ENCODE data around the gene ICAM3. TPM values are rescaled to one million over a fixed set of nuclear protein-coding genes. Genes with fewer than 3 reads are reported as not detected.

ICAM3 gene
- total and polyA plus RNA-seq, 2 of the 4 experiments (the other 2 are of a cell fraction), result 6.6 to 11.7 TPM

DNA sequence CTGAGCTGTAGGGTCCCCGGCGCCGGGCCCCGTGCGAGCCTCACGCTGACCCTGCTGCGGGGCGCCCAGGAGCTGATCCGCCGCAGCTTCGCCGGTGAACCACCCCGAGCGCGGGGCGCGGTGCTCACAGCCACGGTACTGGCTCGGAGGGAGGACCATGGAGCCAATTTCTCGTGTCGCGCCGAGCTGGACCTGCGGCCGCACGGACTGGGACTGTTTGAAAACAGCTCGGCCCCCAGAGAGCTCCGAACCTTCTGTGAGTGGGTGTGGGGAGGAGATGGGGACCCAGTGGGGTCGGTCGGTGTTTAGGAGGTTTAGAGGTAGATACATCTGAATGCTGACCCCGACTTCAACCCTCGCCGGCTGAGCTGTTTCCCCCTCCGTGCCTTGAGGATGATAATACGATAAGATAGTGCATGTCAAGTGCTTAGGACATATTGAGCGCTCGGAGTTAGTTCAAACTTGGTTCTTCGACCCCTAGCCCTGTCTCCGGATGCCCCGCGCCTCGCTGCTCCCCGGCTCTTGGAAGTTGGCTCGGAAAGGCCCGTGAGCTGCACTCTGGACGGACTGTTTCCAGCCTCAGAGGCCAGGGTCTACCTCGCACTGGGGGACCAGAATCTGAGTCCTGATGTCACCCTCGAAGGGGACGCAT lies 47.7 kb downstream of the ICAM3 start:
- H2AK5ac ChIP-seq (ENCODE audit: low read depth, low read length), result peak overlapping the region; percentile 91
- H2AK9ac ChIP-seq (replicated peaks; ENCODE audit: low read depth, low read length, poor library complexity), result peak overlapping the region; percentile 82
- H3K36me3 ChIP-seq (ENCODE audit: control insufficient read depth, insufficient read depth, low read length), result peaks cover 14% of the 10 kb centered on the region; the same call in 1 of the 2 replicates
- H4K20me1 ChIP-seq (ENCODE audit: insufficient read depth, low read length), result peaks cover 6% of the 10 kb centered on the region
- dilution Hi-C loops (cut with HindIII; ENCODE audit: low sequenced_read_pairs, unreplicated experiment) (no loop called here), in situ Hi-C loops (cut with MboI; ENCODE audit: low sequenced_read_pairs) (no loop called here), intact Hi-C loops (cut with micrococcal nuclease) (no loop called here)
- H2AFZ ChIP-seq (replicated peaks; ENCODE audit: low read length, poor library complexity), result peak overlapping the region; percentile 92
- ChIA-PET CTCF (interaction anchor here (0.7 to 1.1 kb wide), 2 partner anchors 22 to 80 kb away, joined by 3 to 4 read pairs; no protein-coding TSS in a partner anchor), POLR2A (ENCODE audit: unreplicated experiment) (interaction anchor here (0.6 to 1.6 kb wide), 3 partner anchors 17 to 82 kb away, joined by 3 to 8 read pairs (median 4); partner anchors contain the start of gene ICAM1)
- peak; percentile 10 for DNase-seq
- H3K9me1 ChIP-seq (ENCODE audit: insufficient read depth, low read length), result peaks cover 8% of the 10 kb centered on the region
- H3K27me3 ChIP-seq (ENCODE audit: control insufficient read depth, insufficient read depth, low read length), result no peaks in the 10 kb centered on the region; the same call in 1 of the 2 replicates
- H3K79me1 ChIP-seq (ENCODE audit: low read depth in 1 of 2, low read length in 2 of 2), result peaks cover 0 to 4% of the 10 kb centered on the region in 2 experiments; a peak in 1 of 4 replicates
- peak overlapping the region; percentile 47 for H3K14ac ChIP-seq (replicated peaks; ENCODE audit: low read depth, low read length)
- WGBS, 2 experiments (ENCODE audit: extremely low coverage in 2 of 2, insufficient read length in 1 of 2), result 3% methylated on average over 30 of the region's 49 CpGs; no CpG with 5 or more reads in 1 of the 2 experiments
- peak overlapping the region; percentile 31; the same call in 1 of the 3 replicates for H2BK15ac ChIP-seq (ENCODE audit: low read depth, low read length)
- BruUV-seq (replicated peaks), result no TSS peak
- peak overlapping the region; percentile 77 for H3K4me3 ChIP-seq (ENCODE audit: insufficient read depth, low read depth, low read length)
- no peak overlapping the region for H2BK120ac ChIP-seq (ENCODE audit: low read depth, low read length)
- no peak overlapping the region for H3K56ac ChIP-seq (ENCODE audit: extremely low read depth, insufficient read depth, low read length)
- H4K91ac ChIP-seq (ENCODE audit: insufficient read depth, low read depth, low read length), result peak overlapping the region; percentile 17; the same call in 1 of the 2 replicates
- H4K5ac ChIP-seq (ENCODE audit: low read depth, low read length), result peak overlapping the region; percentile 88
- no peaks in the 10 kb centered on the region for H3K9me3 ChIP-seq (ENCODE audit: control insufficient read depth, insufficient read depth, low read length)
- peak overlapping the region; percentile 44; the same call in 1 of the 2 replicates for H3K23ac ChIP-seq (ENCODE audit: low read depth, low read length)
- peak overlapping the region; percentile 18; the same call in 1 of the 2 replicates for H3K27ac ChIP-seq (ENCODE audit: insufficient read depth, low read length)
- no peak overlapping the region for H2BK20ac ChIP-seq (ENCODE audit: low read depth, low read length)
- H2BK5ac ChIP-seq (ENCODE audit: low read depth, low read length, poor library complexity, severe bottlenecking), result peak overlapping the region; percentile 22
- H3K9ac ChIP-seq (ENCODE audit: low read depth, low read length), result peak overlapping the region; percentile 29
- peak overlapping the region; percentile 96 for H3K4me2 ChIP-seq (ENCODE audit: low read depth, low read length)
- peak; percentile 2 for ATAC-seq (ENCODE audit: low read depth)
- H3K4ac ChIP-seq (ENCODE audit: low read depth, low read length), result peak overlapping the region; percentile 32
- peak overlapping the region; percentile 34 to 59; a peak in 2 of 4 replicates for H4K8ac ChIP-seq (ENCODE audit: low read depth in 2 of 2, low read length in 2 of 2)
- H3K18ac ChIP-seq (ENCODE audit: low read depth, low read length), result peak overlapping the region; percentile 61
- peaks cover 21% of the 10 kb centered on the region for H3K4me1 ChIP-seq (ENCODE audit: control insufficient read depth, insufficient read depth, low read length)
- TF ChIP-seq CHD1 (IDR thresholded peaks at IDR 0.05; ENCODE audit: low read depth, low read length) (no peak), MXI1 (IDR thresholded peaks at IDR 0.05; ENCODE audit: borderline replicate concordance, low read depth, low read length) (no peak), BHLHE40 (IDR thresholded peaks at IDR 0.05; ENCODE audit: low read depth, low read length) (no peak), MAZ (IDR thresholded peaks at IDR 0.05; ENCODE audit: borderline replicate concordance, low read depth, low read length) (no peak), RCOR1 (IDR thresholded peaks at IDR 0.05; ENCODE audit: insufficient replicate concordance, low read length) (no peak), RFX5 (IDR thresholded peaks at IDR 0.05; ENCODE audit: low read depth, low read length) (no peak), FOS (IDR thresholded peaks at IDR 0.05; ENCODE audit: low read depth, low read length) (no peak), NFE2L2 (IDR thresholded peaks at IDR 0.05; ENCODE audit: low read depth, low read length) (no peak), POLR2A (IDR thresholded peaks at IDR 0.05; ENCODE audit: low read depth, low read length) (no peak), SMC3 (IDR thresholded peaks at IDR 0.05; ENCODE audit: low read depth, low read length) (no peak), MAFK (IDR thresholded peaks at IDR 0.05; ENCODE audit: low read depth, low read length) (no peak)
- TF ChIP-seq, protein P1, sequence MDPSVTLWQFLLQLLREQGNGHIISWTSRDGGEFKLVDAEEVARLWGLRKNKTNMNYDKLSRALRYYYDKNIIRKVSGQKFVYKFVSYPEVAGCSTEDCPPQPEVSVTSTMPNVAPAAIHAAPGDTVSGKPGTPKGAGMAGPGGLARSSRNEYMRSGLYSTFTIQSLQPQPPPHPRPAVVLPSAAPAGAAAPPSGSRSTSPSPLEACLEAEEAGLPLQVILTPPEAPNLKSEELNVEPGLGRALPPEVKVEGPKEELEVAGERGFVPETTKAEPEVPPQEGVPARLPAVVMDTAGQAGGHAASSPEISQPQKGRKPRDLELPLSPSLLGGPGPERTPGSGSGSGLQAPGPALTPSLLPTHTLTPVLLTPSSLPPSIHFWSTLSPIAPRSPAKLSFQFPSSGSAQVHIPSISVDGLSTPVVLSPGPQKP (IDR thresholded peaks at IDR 0.05; ENCODE audit: borderline replicate concordance, low read depth, low read length), result no peak
- TF ChIP-seq, protein P2, sequence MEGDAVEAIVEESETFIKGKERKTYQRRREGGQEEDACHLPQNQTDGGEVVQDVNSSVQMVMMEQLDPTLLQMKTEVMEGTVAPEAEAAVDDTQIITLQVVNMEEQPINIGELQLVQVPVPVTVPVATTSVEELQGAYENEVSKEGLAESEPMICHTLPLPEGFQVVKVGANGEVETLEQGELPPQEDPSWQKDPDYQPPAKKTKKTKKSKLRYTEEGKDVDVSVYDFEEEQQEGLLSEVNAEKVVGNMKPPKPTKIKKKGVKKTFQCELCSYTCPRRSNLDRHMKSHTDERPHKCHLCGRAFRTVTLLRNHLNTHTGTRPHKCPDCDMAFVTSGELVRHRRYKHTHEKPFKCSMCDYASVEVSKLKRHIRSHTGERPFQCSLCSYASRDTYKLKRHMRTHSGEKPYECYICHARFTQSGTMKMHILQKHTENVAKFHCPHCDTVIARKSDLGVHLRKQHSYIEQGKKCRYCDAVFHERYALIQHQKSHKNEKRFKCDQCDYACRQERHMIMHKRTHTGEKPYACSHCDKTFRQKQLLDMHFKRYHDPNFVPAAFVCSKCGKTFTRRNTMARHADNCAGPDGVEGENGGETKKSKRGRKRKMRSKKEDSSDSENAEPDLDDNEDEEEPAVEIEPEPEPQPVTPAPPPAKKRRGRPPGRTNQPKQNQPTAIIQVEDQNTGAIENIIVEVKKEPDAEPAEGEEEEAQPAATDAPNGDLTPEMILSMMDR (conservative IDR thresholded peaks at IDR 0.05; ENCODE audit: low read depth, low read length), result no peak
- TF ChIP-seq, protein P3, sequence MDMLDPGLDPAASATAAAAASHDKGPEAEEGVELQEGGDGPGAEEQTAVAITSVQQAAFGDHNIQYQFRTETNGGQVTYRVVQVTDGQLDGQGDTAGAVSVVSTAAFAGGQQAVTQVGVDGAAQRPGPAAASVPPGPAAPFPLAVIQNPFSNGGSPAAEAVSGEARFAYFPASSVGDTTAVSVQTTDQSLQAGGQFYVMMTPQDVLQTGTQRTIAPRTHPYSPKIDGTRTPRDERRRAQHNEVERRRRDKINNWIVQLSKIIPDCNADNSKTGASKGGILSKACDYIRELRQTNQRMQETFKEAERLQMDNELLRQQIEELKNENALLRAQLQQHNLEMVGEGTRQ (IDR thresholded peaks at IDR 0.05; ENCODE audit: low read depth, low read length), result no peak
